Spleen (tissue), 7 donors: Measurements from ENCODE around the gene CGNL1.

Source experiments
- POLR2A ChIP-seq, 3 donors: fragments of 450-650 bp; IDR thresholded peaks; one replicate each; pipeline ENCODE4 v1.5.1; 2017; ENCODE audit warnings: antibody characterized with exemption in 3 of 3, mild to moderate bottlenecking in 1 of 3
- POLR2AphosphoS5 ChIP-seq, 3 donors: sonication (generic); formaldehyde crosslinking; IDR thresholded peaks; one replicate each; pipeline ENCODE4 v1.5.1; 2017; ENCODE audit warnings: antibody characterized with exemption in 3 of 3
- TF ChIP-seq, protein P1 (sequence below), 11 experiments: fragments of 200-600 bp in 7 of 11; fragments of 450-650 bp in 4 of 11; sonication (generic) in 4 of 11; IDR thresholded peaks in 8 of 11; conservative IDR thresholded peaks in 3 of 11; 1 replicate in 7 of 11; 2 replicates in 4 of 11; pipeline versions ENCODE4 v1.4.0 to v1.8.0; 2016 to 2021; ENCODE audit warnings: antibody characterized with exemption in 11 of 11, inconsistent platforms in 4 of 11, mild to moderate bottlenecking in 1 of 11
- donor health status: DM: no; HTN: no; CAD: no; lungs with moderate emphysema.
- donor health status: DM: no; HTN: no; CAD: no.
- donor health status: DM: no; HTN: no; CAD: no.

DNA sequence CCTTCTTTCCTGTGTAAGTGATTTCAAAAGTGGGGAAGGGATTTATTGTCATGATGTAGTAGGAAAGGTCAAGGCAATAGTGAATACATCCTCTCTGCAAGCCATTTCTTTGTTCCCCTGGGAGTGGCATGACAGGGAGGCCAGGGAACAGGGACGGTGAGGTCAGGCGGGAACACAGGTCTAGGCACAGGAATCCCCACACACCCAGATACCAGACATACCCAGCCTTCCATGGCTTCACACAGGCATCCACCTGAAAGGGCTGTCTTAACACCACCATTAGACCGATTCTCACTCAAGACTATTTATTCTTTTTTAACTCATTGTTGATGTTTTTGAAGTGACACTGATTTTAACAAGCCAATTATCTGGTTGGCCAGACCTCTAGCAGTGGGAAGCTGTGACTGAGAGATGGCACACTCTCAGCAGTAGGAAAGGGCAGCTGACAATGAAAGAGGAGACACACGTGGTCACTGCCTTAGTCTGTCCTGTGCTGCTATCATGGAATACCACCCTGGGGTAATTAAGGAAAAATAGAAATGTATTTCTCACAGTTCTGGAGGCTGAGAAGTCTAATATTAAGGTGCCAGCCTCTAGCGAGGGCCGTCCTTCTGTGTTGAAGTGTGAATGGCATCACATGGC is 140.8 kb downstream of the CGNL1 start:
- TF ChIP-seq, protein P1, sequence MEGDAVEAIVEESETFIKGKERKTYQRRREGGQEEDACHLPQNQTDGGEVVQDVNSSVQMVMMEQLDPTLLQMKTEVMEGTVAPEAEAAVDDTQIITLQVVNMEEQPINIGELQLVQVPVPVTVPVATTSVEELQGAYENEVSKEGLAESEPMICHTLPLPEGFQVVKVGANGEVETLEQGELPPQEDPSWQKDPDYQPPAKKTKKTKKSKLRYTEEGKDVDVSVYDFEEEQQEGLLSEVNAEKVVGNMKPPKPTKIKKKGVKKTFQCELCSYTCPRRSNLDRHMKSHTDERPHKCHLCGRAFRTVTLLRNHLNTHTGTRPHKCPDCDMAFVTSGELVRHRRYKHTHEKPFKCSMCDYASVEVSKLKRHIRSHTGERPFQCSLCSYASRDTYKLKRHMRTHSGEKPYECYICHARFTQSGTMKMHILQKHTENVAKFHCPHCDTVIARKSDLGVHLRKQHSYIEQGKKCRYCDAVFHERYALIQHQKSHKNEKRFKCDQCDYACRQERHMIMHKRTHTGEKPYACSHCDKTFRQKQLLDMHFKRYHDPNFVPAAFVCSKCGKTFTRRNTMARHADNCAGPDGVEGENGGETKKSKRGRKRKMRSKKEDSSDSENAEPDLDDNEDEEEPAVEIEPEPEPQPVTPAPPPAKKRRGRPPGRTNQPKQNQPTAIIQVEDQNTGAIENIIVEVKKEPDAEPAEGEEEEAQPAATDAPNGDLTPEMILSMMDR (IDR thresholded peaks at IDR 0.05 in 8 of 11, conservative IDR thresholded peaks at IDR 0.05 in 3 of 11), result no peak
- TF ChIP-seq POLR2A (IDR thresholded peaks at IDR 0.05) (no peak), POLR2AphosphoS5 (IDR thresholded peaks at IDR 0.05) (no peak)
